ENCODE measurements around the gene ATM.

Gene ATM

DNA sequence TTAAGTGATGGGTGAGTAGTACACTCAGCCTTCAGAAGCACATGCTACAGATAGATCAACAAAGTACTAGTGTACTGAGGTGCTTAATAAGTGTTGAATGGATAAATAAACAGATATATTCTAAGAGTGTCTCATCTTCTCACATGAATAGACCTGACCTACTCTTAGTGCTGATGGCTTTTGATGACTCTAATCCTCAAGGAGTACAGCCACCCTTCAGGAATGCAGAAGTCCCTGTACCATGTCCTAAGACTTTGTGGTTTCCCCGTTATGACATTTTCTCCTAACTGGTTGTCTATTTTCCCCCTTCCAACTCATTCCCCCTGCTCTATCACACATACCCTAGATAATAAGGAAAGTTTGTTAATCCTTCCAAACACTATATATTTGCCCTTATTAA is 182.8 kb downstream of the ATM start:
- TF ChIP-seq FOXM1 (IDR thresholded peaks at IDR 0.05; ENCODE audit: borderline replicate concordance, low read depth) = no peak
- TF ChIP-seq YY1 (IDR thresholded peaks at IDR 0.05; ENCODE audit: low read depth) = no peak
- TF ChIP-seq TCF12 (IDR thresholded peaks at IDR 0.05; ENCODE audit: low read depth) = no peak
- no peak for TF ChIP-seq CEBPB (IDR thresholded peaks at IDR 0.05)
- TF ChIP-seq TAF1 (IDR thresholded peaks at IDR 0.05; ENCODE audit: low read depth) = no peak
- TF ChIP-seq, protein P1, sequence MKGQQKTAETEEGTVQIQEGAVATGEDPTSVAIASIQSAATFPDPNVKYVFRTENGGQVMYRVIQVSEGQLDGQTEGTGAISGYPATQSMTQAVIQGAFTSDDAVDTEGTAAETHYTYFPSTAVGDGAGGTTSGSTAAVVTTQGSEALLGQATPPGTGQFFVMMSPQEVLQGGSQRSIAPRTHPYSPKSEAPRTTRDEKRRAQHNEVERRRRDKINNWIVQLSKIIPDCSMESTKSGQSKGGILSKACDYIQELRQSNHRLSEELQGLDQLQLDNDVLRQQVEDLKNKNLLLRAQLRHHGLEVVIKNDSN (IDR thresholded peaks at IDR 0.05) = no peak
- no peak for TF ChIP-seq ZBTB7A (IDR thresholded peaks at IDR 0.05; ENCODE audit: low read depth)
- no peak for TF ChIP-seq TEAD4 (IDR thresholded peaks at IDR 0.05)
- TF ChIP-seq, protein P2, sequence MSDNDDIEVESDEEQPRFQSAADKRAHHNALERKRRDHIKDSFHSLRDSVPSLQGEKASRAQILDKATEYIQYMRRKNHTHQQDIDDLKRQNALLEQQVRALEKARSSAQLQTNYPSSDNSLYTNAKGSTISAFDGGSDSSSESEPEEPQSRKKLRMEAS (IDR thresholded peaks at IDR 0.05) = no peak
- no peak for TF ChIP-seq NFIC (IDR thresholded peaks at IDR 0.05)
- TF ChIP-seq RAD21 (IDR thresholded peaks at IDR 0.05; ENCODE audit: low read depth) = no peak
- no peak for TF ChIP-seq CREB1 (IDR thresholded peaks at IDR 0.05; ENCODE audit: low read depth)
- no peak for TF ChIP-seq EP300 (IDR thresholded peaks at IDR 0.05; ENCODE audit: borderline replicate concordance)
- no peak for TF ChIP-seq EGR1 (IDR thresholded peaks at IDR 0.05)
- TF ChIP-seq, protein P3, sequence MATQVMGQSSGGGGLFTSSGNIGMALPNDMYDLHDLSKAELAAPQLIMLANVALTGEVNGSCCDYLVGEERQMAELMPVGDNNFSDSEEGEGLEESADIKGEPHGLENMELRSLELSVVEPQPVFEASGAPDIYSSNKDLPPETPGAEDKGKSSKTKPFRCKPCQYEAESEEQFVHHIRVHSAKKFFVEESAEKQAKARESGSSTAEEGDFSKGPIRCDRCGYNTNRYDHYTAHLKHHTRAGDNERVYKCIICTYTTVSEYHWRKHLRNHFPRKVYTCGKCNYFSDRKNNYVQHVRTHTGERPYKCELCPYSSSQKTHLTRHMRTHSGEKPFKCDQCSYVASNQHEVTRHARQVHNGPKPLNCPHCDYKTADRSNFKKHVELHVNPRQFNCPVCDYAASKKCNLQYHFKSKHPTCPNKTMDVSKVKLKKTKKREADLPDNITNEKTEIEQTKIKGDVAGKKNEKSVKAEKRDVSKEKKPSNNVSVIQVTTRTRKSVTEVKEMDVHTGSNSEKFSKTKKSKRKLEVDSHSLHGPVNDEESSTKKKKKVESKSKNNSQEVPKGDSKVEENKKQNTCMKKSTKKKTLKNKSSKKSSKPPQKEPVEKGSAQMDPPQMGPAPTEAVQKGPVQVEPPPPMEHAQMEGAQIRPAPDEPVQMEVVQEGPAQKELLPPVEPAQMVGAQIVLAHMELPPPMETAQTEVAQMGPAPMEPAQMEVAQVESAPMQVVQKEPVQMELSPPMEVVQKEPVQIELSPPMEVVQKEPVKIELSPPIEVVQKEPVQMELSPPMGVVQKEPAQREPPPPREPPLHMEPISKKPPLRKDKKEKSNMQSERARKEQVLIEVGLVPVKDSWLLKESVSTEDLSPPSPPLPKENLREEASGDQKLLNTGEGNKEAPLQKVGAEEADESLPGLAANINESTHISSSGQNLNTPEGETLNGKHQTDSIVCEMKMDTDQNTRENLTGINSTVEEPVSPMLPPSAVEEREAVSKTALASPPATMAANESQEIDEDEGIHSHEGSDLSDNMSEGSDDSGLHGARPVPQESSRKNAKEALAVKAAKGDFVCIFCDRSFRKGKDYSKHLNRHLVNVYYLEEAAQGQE (IDR thresholded peaks at IDR 0.05; ENCODE audit: low read depth) = no peak

DNA sequence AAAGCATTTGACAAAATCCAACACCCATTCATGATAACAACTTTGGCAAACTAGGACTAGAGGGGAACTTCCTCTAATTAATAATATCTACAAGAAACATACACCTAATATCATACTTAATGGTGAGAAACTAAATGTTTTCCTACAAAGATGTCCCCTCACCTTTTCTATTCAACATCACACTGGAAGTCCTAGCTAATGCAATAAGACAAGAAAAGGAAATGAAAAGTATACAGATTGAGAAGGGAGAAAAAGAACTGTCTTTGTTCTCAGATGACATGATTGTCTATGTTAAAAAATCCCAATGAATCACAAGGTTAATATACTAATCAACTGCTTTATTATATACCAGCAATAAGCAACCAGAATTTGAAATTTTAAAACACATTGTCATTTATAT is 192.1 kb downstream of the ATM start:
- TF ChIP-seq TCF12 (IDR thresholded peaks at IDR 0.05; ENCODE audit: low read depth) (no peak), YY1 (IDR thresholded peaks at IDR 0.05; ENCODE audit: low read depth) (no peak), EGR1 (IDR thresholded peaks at IDR 0.05) (no peak)
- TF ChIP-seq, protein P2 (IDR thresholded peaks at IDR 0.05) = no peak

DNA sequence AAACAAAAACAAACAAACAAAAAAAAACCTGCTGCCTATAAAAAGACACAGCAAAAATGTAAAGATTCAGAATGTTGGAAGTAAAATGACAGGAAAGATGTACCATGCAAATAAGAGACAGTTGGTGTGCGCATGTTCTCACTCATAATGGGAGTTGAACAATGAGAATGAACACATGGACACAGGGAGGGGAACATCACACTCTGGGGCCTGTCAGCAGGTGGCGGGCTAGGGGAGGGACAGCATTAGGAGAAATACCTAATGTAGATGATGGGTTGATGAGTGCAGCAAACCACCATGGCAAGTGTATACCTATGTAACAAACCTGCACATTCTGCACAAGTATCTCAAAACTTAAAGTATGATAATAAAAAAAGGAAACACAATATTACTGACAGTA is 194.7 kb downstream of the ATM start:
- peak; percentile 17; the same call in 1 of the 2 replicates for TF ChIP-seq RAD21 (IDR thresholded peaks at IDR 0.05; ENCODE audit: low read depth)

Measured in Ishikawa (cell line).